Measurements from ENCODE around the gene NDUFB4.

DNA sequence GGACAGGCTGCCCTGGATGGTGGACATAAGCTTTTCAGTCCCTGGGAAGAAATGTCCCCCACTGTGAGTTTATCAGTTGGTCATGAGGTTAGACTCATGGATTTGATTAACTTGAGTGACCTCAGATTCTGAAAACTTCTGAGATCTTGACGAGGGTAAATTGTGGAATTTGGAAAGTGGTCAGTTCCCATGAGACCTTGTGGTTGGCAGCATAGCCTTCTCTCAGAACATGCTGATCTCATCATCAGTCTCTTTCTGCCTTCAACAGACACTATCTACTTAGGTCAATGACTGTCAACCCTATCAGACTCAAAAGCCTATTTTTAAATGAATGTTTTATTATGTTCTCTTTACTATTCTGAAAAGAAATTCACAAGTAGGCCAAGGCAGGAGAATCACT is 45.6 kb upstream of the NDUFB4 start:
- TF ChIP-seq, protein P1, sequence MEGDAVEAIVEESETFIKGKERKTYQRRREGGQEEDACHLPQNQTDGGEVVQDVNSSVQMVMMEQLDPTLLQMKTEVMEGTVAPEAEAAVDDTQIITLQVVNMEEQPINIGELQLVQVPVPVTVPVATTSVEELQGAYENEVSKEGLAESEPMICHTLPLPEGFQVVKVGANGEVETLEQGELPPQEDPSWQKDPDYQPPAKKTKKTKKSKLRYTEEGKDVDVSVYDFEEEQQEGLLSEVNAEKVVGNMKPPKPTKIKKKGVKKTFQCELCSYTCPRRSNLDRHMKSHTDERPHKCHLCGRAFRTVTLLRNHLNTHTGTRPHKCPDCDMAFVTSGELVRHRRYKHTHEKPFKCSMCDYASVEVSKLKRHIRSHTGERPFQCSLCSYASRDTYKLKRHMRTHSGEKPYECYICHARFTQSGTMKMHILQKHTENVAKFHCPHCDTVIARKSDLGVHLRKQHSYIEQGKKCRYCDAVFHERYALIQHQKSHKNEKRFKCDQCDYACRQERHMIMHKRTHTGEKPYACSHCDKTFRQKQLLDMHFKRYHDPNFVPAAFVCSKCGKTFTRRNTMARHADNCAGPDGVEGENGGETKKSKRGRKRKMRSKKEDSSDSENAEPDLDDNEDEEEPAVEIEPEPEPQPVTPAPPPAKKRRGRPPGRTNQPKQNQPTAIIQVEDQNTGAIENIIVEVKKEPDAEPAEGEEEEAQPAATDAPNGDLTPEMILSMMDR (IDR thresholded peaks at IDR 0.05), result no peak
- no peak for TF ChIP-seq POLR2A (IDR thresholded peaks at IDR 0.05)

Measured in right lobe of liver (tissue), 4 donors.